Tibial nerve (tissue), 4 donors: ENCODE measurements around the gene GSE1. TPM values are rescaled to one million over a fixed set of nuclear protein-coding genes. Genes with fewer than 3 reads are reported as not detected.

Experiments
- DNase-seq, 2 donors: peaks; one replicate each; pipeline ENCODE4 v3.0.0-alpha.2; 2019; ENCODE audit warnings: low spot score in 2 of 2
- H3K27ac ChIP-seq, 4 donors: fragments of 200-600 bp; sonication (generic) in 3 of 4; one replicate each; pipeline ENCODE4 v1.5.1; 2017 to 2019; ENCODE audit warnings: mild to moderate bottlenecking in 1 of 4
- H3K27me3 ChIP-seq, 2 donors: fragments of 200-600 bp; sonication (generic) in 1 of 2; one replicate each; pipeline versions ENCODE4 v1.5.1 to v1.6.0; 2017 to 2019
- H3K36me3 ChIP-seq, 3 donors: fragments of 200-600 bp; sonication (generic); one replicate each; pipeline ENCODE4 v1.5.1; 2018 to 2019
- H3K4me1 ChIP-seq, 4 donors: fragments of 200-600 bp; sonication (generic) in 3 of 4; one replicate each; pipeline ENCODE4 v1.5.1; 2017 to 2019
- H3K4me3 ChIP-seq, 4 donors: fragments of 200-600 bp; sonication (generic) in 3 of 4; one replicate each; pipeline ENCODE4 v1.5.1; 2017 to 2019; ENCODE audit warnings: mild to moderate bottlenecking in 1 of 4, moderate library complexity in 1 of 4
- H3K9me3 ChIP-seq, 4 donors: fragments of 200-600 bp; sonication (generic) in 3 of 4; one replicate each; pipeline ENCODE4 v1.5.1; 2017 to 2019
- EP300 ChIP-seq, 2 donors: sonication (generic); formaldehyde crosslinking; IDR thresholded peaks; one replicate each; pipeline ENCODE4 v1.6.1; 2017; ENCODE audit warnings: antibody characterized with exemption in 2 of 2, mild to moderate bottlenecking in 1 of 2
- POLR2A ChIP-seq, 2 donors: fragments of 450-650 bp; IDR thresholded peaks; one replicate each; pipeline ENCODE4 v1.6.1; 2017; ENCODE audit warnings: antibody characterized with exemption in 2 of 2, mild to moderate bottlenecking in 2 of 2, moderate library complexity in 2 of 2
- WGBS, 2 donors: methylation state at CpG; one replicate each; pipeline ENCODE4 v1.1.5; 2018; 5-methylcytosine and 5-hydroxymethylcytosine counted together
- total RNA-seq, 4 donors: library from RNA; depleted of rRNA; stranded (reverse); fragments of >200 nt; gene quantifications; one replicate each; pipeline ENCODE4 v1.1.0, GENCODE V29; 2016
- TF ChIP-seq, protein P1 (sequence below), 5 experiments: fragments of 200-600 bp in 3 of 5; fragments of 450-650 bp in 2 of 5; sonication (generic) in 3 of 5; IDR thresholded peaks; one replicate each; pipeline ENCODE4 v1.5.1; 2016 to 2019; ENCODE audit warnings: antibody characterized with exemption in 5 of 5, mild to moderate bottlenecking in 3 of 5, moderate library complexity in 2 of 5

GSE1 gene
- total RNA-seq, 4 donors from 2014 or later = 65.1 to 147 (median 83.5) TPM

DNA sequence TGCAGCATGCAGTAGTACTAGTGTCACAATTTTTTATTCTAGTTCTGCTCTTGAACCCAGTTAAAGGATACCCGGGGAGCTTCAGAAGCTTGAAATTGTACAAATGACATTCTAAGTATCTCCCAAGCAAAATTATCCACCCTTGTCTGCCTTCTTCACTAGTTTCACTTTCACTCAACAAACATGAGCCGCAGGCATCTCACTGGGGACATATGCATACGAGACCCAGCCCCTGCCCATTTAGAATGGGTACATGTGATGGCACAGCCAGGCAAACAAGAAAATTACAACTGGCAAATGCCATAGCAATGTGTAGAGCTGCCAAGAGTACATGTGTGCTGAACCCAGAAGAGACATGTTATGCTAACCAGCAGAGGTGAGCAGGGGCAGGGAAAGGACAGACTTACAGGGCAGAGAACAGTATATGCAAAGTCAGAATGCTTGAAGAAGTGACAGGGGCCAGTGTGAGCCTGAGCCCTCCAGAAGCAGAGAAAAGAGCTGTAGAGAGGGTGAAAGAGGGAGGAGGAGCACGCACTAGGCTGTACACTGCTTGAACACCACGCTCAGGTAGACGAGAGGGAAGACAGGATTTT, 67.3 kb downstream of the GSE1 start:
- Histone ChIP-seq H3K36me3 (peaks cover 0 to 32% (median 0%) of the 10 kb centered on the region in 3 donors), H3K4me1 (no peaks in the 10 kb centered on the region), H3K27ac (no peak overlapping the region), H3K27me3 (no peaks in the 10 kb centered on the region), H3K9me3 (no peaks in the 10 kb centered on the region), H3K4me3 (no peak overlapping the region)
- 89 to 93% methylated on average over 6 of the region's 6 CpGs for WGBS, 2 donors
- TF ChIP-seq, protein P1, sequence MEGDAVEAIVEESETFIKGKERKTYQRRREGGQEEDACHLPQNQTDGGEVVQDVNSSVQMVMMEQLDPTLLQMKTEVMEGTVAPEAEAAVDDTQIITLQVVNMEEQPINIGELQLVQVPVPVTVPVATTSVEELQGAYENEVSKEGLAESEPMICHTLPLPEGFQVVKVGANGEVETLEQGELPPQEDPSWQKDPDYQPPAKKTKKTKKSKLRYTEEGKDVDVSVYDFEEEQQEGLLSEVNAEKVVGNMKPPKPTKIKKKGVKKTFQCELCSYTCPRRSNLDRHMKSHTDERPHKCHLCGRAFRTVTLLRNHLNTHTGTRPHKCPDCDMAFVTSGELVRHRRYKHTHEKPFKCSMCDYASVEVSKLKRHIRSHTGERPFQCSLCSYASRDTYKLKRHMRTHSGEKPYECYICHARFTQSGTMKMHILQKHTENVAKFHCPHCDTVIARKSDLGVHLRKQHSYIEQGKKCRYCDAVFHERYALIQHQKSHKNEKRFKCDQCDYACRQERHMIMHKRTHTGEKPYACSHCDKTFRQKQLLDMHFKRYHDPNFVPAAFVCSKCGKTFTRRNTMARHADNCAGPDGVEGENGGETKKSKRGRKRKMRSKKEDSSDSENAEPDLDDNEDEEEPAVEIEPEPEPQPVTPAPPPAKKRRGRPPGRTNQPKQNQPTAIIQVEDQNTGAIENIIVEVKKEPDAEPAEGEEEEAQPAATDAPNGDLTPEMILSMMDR (IDR thresholded peaks at IDR 0.05) = no peak
- TF ChIP-seq POLR2A (IDR thresholded peaks at IDR 0.05) = no peak
- no peak for DNase-seq

DNA sequence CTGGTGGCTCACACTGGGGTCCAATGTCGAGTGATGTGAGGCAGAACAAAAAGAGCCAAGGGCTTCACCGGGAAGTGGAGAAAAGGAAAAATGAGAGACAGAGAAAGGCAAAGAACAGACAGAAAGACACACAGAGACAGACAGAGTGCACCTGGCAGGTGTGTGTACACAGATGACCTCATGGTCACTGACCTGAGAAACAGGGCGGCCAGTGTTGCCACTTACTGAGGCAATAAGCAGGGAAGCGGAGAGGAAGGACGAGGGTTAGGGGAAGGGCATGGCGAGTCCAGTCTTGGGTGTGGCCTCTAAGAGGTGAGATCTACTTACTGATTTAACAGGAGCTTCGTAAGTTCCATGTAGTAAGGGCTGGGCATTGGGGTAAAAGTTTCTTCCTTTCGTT, 68.1 kb downstream of the GSE1 start:
- Histone ChIP-seq H3K9me3 (no peaks in the 10 kb centered on the region), H3K36me3 (peaks cover 0 to 29% (median 0%) of the 10 kb centered on the region in 3 donors), H3K4me3 (no peak overlapping the region), H3K27ac (no peak overlapping the region), H3K4me1 (no peaks in the 10 kb centered on the region), H3K27me3 (no peaks in the 10 kb centered on the region)
- TF ChIP-seq, protein P1 (IDR thresholded peaks at IDR 0.05) = no peak
- TF ChIP-seq EP300 (IDR thresholded peaks at IDR 0.05) = no peak
- TF ChIP-seq POLR2A (IDR thresholded peaks at IDR 0.05) = no peak
- 90 to 92% methylated on average over 8 of the region's 8 CpGs for WGBS, 2 donors
- no peak for DNase-seq

DNA sequence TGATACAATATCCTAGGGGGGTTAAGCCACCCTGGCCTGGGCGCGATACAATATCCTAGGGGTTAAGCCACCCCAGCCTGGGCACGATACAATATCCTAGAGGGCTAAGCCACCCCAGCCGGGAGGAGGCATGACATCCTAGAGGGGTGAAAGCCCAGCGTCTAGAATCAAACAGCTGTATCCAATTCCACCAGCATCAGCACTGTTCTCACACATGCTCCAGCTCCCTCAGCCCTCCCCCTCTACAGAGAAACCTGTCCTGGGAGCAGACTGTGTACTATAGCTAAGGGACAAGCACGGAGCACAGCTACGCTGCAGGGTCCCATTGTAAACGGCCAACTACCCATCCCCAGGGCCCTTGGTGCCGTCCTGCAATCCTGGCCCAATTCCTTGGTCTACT, 69.4 kb downstream of the GSE1 start:
- Histone ChIP-seq H3K4me3 (no peak overlapping the region), H3K4me1 (no peaks in the 10 kb centered on the region), H3K9me3 (no peaks in the 10 kb centered on the region), H3K27me3 (no peaks in the 10 kb centered on the region), H3K36me3 (peaks cover 0 to 18% (median 0%) of the 10 kb centered on the region in 3 donors), H3K27ac (no peak overlapping the region)
- DNase-seq = no peak
- no peak for TF ChIP-seq POLR2A (IDR thresholded peaks at IDR 0.05)
- TF ChIP-seq, protein P1 (IDR thresholded peaks at IDR 0.05) = no peak
- 73 to 88% methylated on average over 9 of the region's 9 CpGs for WGBS, 2 donors

- TF ChIP-seq, protein P1 (IDR thresholded peaks at IDR 0.05) = no peak
- TF ChIP-seq EP300 (IDR thresholded peaks at IDR 0.05) (no peak), POLR2A (IDR thresholded peaks at IDR 0.05) (no peak)
These were observed 70.2 kb downstream of the GSE1 start for GRCh38 chr16:85683363-85683762.

DNA sequence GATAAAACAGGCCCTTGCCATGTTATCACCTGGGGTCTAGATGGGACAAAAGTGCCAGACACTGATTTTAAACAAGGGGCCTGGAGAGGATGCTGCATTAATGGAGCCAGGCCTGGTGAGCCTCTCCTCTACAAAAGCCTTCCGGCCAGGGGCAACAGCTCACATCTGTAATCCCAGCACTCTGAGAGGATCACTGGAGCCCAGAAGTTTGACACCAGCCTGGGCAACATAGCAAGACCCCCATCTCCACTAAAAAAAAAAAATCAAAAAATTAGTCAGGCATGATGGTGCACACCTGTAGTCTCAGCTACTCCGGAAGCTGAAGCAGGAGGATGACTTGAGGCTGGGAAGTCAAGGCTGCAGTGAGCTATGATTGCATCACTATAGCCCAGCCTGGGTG, 72.1 kb downstream of the GSE1 start:
- no peak overlapping the region for H3K4me3 ChIP-seq
- peaks cover 0 to 22% (median 4%) of the 10 kb centered on the region in 4 donors for H3K4me1 ChIP-seq
- no peak for TF ChIP-seq EP300 (IDR thresholded peaks at IDR 0.05)
- TF ChIP-seq POLR2A (IDR thresholded peaks at IDR 0.05) = no peak
- TF ChIP-seq, protein P1 (IDR thresholded peaks at IDR 0.05) = no peak
- no peak overlapping the region for H3K27ac ChIP-seq
- H3K36me3 ChIP-seq = no peaks in the 10 kb centered on the region
- H3K9me3 ChIP-seq = no peaks in the 10 kb centered on the region
- no peak for DNase-seq
- 92 to 96% methylated on average over 2 of the region's 2 CpGs for WGBS, 2 donors
- H3K27me3 ChIP-seq = no peaks in the 10 kb centered on the region

More at GRCh38 chr16:85683363-85683762, 70.2 kb downstream of the GSE1 start:
- H3K27me3 ChIP-seq = no peaks in the 10 kb centered on the region
- H3K4me3 ChIP-seq = no peak overlapping the region
- no peaks in the 10 kb centered on the region for H3K9me3 ChIP-seq
- DNase-seq = no peak
- H3K36me3 ChIP-seq = peaks cover 0 to 9% (median 0%) of the 10 kb centered on the region in 3 donors
- peaks cover 0 to 8% (median 1%) of the 10 kb centered on the region in 4 donors for H3K4me1 ChIP-seq
- no peak overlapping the region for H3K27ac ChIP-seq
